K562 treated with DMSO at 1 percent for 24 hours (cell line): ENCODE results near the gene RBSN. TPM values are rescaled to one million over a fixed set of nuclear protein-coding genes. Genes with fewer than 3 reads are reported as not detected.

Experiments
- total RNA-seq: library from RNA; unstranded; fragments of 300-600 nt; gene quantifications from 2 replicates; pipeline ENCODE4 v1.2.3, GENCODE V29; 2022; ENCODE audit warnings: low read depth; ENCODE audit not compliant: insufficient read depth

The RBSN gene
- total RNA-seq = 10.1 and 12.3 TPM in 2 replicates

DNA sequence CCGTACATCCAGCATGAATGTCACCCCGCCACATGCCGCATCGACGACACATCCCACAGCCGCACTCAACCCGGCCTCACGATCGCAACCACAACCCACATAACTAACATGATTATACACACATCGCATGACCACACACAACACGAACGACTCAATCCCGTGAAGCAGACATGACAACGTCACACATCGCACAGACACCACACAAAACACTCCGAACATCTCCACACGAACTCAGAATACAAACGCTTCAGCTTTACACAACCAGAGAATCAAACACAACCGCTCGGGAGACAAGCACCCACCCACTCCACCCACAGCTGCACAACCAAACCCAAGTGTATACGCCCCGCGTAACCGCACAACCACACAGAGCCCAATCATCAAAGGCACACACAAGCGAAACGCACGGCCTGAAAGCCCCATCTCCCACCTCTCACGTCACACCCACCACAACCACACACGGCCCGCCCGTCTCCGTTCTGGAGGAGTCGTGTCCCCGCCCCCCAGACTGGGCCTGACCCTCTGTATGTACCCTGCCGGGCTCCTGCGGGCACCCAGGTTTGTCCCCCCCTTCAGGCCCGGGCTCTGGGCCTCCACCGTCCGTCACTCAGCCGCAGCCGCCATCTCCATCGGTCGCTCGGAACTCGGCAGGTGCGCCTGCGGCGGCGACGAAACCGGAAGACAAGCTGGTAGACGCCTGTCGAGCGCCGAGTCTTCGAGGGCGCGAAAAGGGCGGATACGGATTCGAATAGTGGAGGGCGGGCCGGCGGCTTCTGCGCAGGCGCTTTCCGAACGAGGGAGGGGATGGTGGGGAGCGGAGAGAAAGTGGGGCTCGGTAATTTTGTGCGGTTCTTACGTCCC is at the start of gene RBSN:
Gene RBSN, minus strand, starts transcription at position 646 of the 861 bp plus-strand sequence. CDS start 3,028 bp downstream, outside the sequence.

DNA sequence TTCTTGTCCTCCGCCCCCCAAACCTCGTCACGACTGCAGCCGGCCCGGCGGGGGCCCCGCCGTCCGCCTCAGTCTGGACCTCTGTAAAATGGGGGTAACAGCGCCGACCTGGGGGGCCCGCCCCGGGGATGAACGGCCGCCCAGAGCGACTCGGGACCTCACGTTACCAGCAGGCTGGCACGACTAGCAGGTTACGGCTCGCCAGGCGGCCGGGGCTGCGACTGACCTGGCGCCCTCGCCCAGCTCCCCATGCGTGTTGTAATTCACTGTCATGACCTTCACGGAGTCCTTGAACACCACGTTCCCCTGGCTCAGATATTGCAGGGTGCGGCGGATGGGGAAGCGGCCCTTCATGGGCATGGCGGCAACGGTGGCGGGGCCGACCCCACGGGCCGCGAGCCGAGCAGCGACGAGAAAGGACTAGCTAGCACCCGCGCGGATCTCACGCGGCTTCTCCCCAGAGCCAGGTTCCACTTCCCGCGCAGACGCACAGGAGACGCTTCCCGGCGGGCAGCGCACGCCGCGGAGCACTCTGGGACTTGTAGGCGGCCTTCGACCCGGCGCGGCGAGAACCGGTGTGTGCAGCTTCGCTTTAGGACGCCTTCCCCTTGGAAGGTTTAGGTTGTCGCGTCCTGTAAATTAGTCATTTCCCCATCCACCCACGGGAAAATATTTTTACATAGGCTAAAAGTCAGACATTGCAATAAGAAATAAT is 34.0 kb downstream of the RBSN start, which contains the start of gene MRPS25:
Gene MRPS25, minus strand, starts transcription at position 481 of the 715 bp plus-strand sequence. Its CDS starts 121 bp downstream, at position 360.

Other genes starting within 250 kb of the RBSN start
- 31.4 and 39.4 TPM in 2 replicates for gene NR2C2, start 151.6 kb downstream of the RBSN start, total RNA-seq
- 40.2 and 46.4 TPM in 2 replicates for gene MRPS25, start 33.8 kb downstream of the RBSN start, total RNA-seq
- 45.6 and 47.8 TPM in 2 replicates for gene CAPN7, start 107.1 kb upstream of the RBSN start, total RNA-seq
- gene SH3BP5, start 233.4 kb upstream of the RBSN start, total RNA-seq = 16.8 and 22.3 TPM in 2 replicates